Naive thymus-derived CD8-positive, alpha-beta T cell (primary cell): Measurements from ENCODE around the gene RPS29. TPM values are rescaled to one million over a fixed set of nuclear protein-coding genes. Genes with fewer than 3 reads are reported as not detected.

Experiments used
- ATAC-seq, 2 donors: fragments of 150-1000 bp; cut with Tn5 transposase in 1 of 2; sonication (Bioruptor Pico), chemical (Tn5 transposase) in 1 of 2; 1 replicate in 1 of 2; 2 replicates in 1 of 2; pipeline ENCODE4 v1.10.0; 2021; ENCODE audit warnings: mild to moderate bottlenecking in 2 of 2, moderate library complexity in 2 of 2
- POLR2A ChIA-PET: fragments of 350-600 bp; sonication (Branson Sonifier 250); formaldehyde crosslinking; loops from one replicate; lab custom pipeline; 2021; ENCODE audit warnings: antibody characterized with exemption; lab: Charles Lee
- DNase-seq, 10 donors: peaks; one replicate each; pipeline versions ENCODE4 v3.0.0 to v3.0.0-alpha.2; 2020 to 2022
- H3K27ac Mint-ChIP-seq, 10 donors: one replicate each; pipeline ENCODE4 v1.8.0; 2020 to 2022; ENCODE audit warnings: mild to moderate bottlenecking in 10 of 10, mixed read lengths in 10 of 10, moderate library complexity in 4 of 10, inconsistent platforms in 1 of 10
- H3K27me3 Mint-ChIP-seq, 5 donors: one replicate each; pipeline ENCODE4 v1.8.0; 2021 to 2022; ENCODE audit warnings: mixed read lengths in 5 of 5
- H3K36me3 Mint-ChIP-seq, 3 donors: one replicate each; pipeline ENCODE4 v1.8.0; 2020 to 2022; ENCODE audit warnings: mixed read lengths in 3 of 3, mild to moderate bottlenecking in 2 of 3, inconsistent platforms in 1 of 3
- H3K4me1 Mint-ChIP-seq, 4 donors: one replicate each; pipeline ENCODE4 v1.8.0; 2021 to 2022; ENCODE audit warnings: mixed read lengths in 4 of 4
- H3K4me3 Mint-ChIP-seq, 10 donors: one replicate each; pipeline ENCODE4 v1.8.0; 2020 to 2022; ENCODE audit warnings: mild to moderate bottlenecking in 10 of 10, mixed read lengths in 10 of 10, moderate library complexity in 6 of 10, inconsistent platforms in 1 of 10
- H3K9me3 Mint-ChIP-seq, 9 donors: one replicate each; pipeline ENCODE4 v1.8.0; 2020 to 2022; ENCODE audit warnings: mixed read lengths in 9 of 9, mild to moderate bottlenecking in 3 of 9, inconsistent platforms in 1 of 9, moderate library complexity in 1 of 9
- polyA plus RNA-seq, 3 donors: library from polyadenylated mRNA; unstranded; fragments of 300-500 nt; fragmentation: Illumina TruSeq; gene quantifications; one replicate each; pipeline ENCODE4 v1.2.3, GENCODE V29; 2021
- total RNA-seq, 8 experiments: library from RNA in 2 of 8; stranded (reverse) in 2 of 8; gene quantifications; one replicate each; pipeline ENCODE4 v1.2.3 and lab custom pipeline; 2021 to 2026

Gene RPS29
- total RNA-seq (1,000 to 10,000 TPM; 2,453 to 3,084 TPM), polyA plus RNA-seq (over 10,000 TPM; 11,853 to 13,490 (median 12,998) TPM), total RNA-seq (lab: John Stamatoyannopoulos, UW) (626 to 1,047 (median 816) reads per million in 6 experiments)

- Mint-ChIP-seq H3K27me3 (peaks cover 0 to 9% (median 0%) of the 10 kb centered on the region in 5 donors), H3K27ac (peak within 1 kb of the TSS; percentile 97 to 100 (median 99)), H3K4me1 (peaks cover 21 to 55% (median 46%) of the 10 kb centered on the region in 4 donors), H3K9me3 (peaks cover 0 to 6% (median 0%) of the 10 kb centered on the region in 9 donors), H3K4me3 (peak within 1 kb of the TSS; percentile 89 to 99 (median 94)), H3K36me3 (peaks cover 5 to 52% (median 19%) of the 10 kb centered on the region in 3 donors)
- DNase-seq (peak; percentile 87 to 99 (median 98)), ATAC-seq (peak; percentile 85 to 87)
- POLR2A ChIA-PET: interaction anchor here (0.6 to 4.8 kb wide), 25 partner anchors 8 to 1509 kb away, joined by 3 to 112 read pairs (median 4); partner anchors contain the start of genes DNAAF2, KLHDC2, LRR1 and MGAT2
These were observed at the start of gene RPS29 for GRCh38 chr14:49585803-49586672. TSS of gene RPS29 (minus strand) at chr14:49586380. CDS start at chr14:49586346, 34 bp downstream.

GRCh38 chr14:49634547-49635334 lies 48.6 kb upstream of the RPS29 start, which contains the start of gene DNAAF2:
TSS of gene DNAAF2 (minus strand) at chr14:49635244. CDS start at chr14:49635149, 95 bp downstream.
- peaks cover 0 to 30% (median 2%) of the 10 kb centered on the region in 3 donors for H3K36me3 Mint-ChIP-seq
- H3K4me3 Mint-ChIP-seq: peak within 1 kb of the TSS; percentile 92 to 99 (median 97)
- DNase-seq: peak in 9 of 10 donors; percentile 51 to 85 (median 66)
- no peaks in the 10 kb centered on the region for H3K9me3 Mint-ChIP-seq
- peak within 1 kb of the TSS; percentile 94 to 99 (median 98) for H3K27ac Mint-ChIP-seq
- peak; percentile 46 to 53 for ATAC-seq
- no peaks in the 10 kb centered on the region for H3K27me3 Mint-ChIP-seq
- POLR2A ChIA-PET: interaction anchor here (0.9 to 6.3 kb wide), 22 partner anchors 8 to 897 kb away, joined by 3 to 203 read pairs (median 4); partner anchors contain the start of genes KLHDC1, KLHDC2, LRR1 and MGAT2
- peaks cover 18 to 68% (median 60%) of the 10 kb centered on the region in 4 donors for H3K4me1 Mint-ChIP-seq

GRCh38 chr14:49633640-49634546 lies 47.7 kb upstream of the RPS29 start:
- no peaks in the 10 kb centered on the region for H3K27me3 Mint-ChIP-seq
- H3K4me1 Mint-ChIP-seq: peaks cover 15 to 65% (median 56%) of the 10 kb centered on the region in 4 donors

GRCh38 chr14:49623941-49624839 lies 38.0 kb upstream of the RPS29 start:
- Mint-ChIP-seq H3K9me3 (no peaks in the 10 kb centered on the region), H3K4me1 (peaks cover 15 to 65% (median 47%) of the 10 kb centered on the region in 4 donors), H3K36me3 (peaks cover 0 to 20% (median 0%) of the 10 kb centered on the region in 3 donors), H3K27ac (peak overlapping the region; percentile 43 to 99 (median 77)), H3K27me3 (no peaks in the 10 kb centered on the region), H3K4me3 (peak overlapping the region; percentile 22 to 99 (median 61))
- POLR2A ChIA-PET: interaction anchor here (0.6 to 5.3 kb wide), 7 partner anchors 9 to 269 kb away, joined by 3 to 203 read pairs (median 6); partner anchors contain the start of genes DNAAF2, KLHDC2 and RPS29
- DNase-seq: peak in 1 of 10 donors; percentile 17
- no peak for ATAC-seq

More at GRCh38 chr14:49633640-49634546, 47.7 kb upstream of the RPS29 start:
- peak; percentile 90 to 97 (median 94) for DNase-seq
- POLR2A ChIA-PET: interaction anchor here (0.9 to 6.3 kb wide), 20 partner anchors 9 to 898 kb away, joined by 3 to 203 read pairs (median 4); partner anchors contain the start of genes KLHDC1, KLHDC2, LRR1 and MGAT2
- peak; percentile 78 to 82 for ATAC-seq
- Mint-ChIP-seq H3K36me3 (peaks cover 0 to 24% (median 2%) of the 10 kb centered on the region in 3 donors), H3K9me3 (no peaks in the 10 kb centered on the region), H3K4me3 (peak overlapping the region; percentile 92 to 99 (median 96)), H3K27ac (peak overlapping the region; percentile 90 to 98 (median 93))

- POLR2A ChIA-PET: interaction anchor here (0.7 to 5.3 kb wide), 5 partner anchors 10 to 691 kb away, joined by 3 to 203 read pairs (median 6); partner anchors contain the start of genes DNAAF2, KLHDC2 and RPS29
- Mint-ChIP-seq H3K4me3 (peak overlapping the region; percentile 19 to 99 (median 61)), H3K4me1 (peaks cover 18 to 68% (median 50%) of the 10 kb centered on the region in 4 donors), H3K36me3 (peaks cover 0 to 28% (median 4%) of the 10 kb centered on the region in 3 donors), H3K27ac (peak overlapping the region in 9 of 10 donors; percentile 32 to 99 (median 79)), H3K27me3 (no peaks in the 10 kb centered on the region), H3K9me3 (no peaks in the 10 kb centered on the region)
- ATAC-seq (no peak), DNase-seq (no peak)
These were observed 37.2 kb upstream of the RPS29 start for GRCh38 chr14:49623387-49623786.

- peaks cover 0 to 38% (median 6%) of the 10 kb centered on the region in 3 donors for H3K36me3 Mint-ChIP-seq
- peak overlapping the region; percentile 93 to 99 (median 98) for H3K4me3 Mint-ChIP-seq
- H3K9me3 Mint-ChIP-seq: no peaks in the 10 kb centered on the region
- no peak for ATAC-seq
- DNase-seq: no peak
- peak overlapping the region; percentile 87 to 99 (median 94) for H3K27ac Mint-ChIP-seq
- H3K4me1 Mint-ChIP-seq: peaks cover 21 to 70% (median 57%) of the 10 kb centered on the region in 4 donors
- H3K27me3 Mint-ChIP-seq: no peaks in the 10 kb centered on the region
- POLR2A ChIA-PET: interaction anchor here (0.9 to 5.3 kb wide), 6 partner anchors 11 to 240 kb away, joined by 3 to 203 read pairs (median 44); partner anchors contain the start of genes DNAAF2, LRR1 and RPS29
These were observed 35.9 kb upstream of the RPS29 start for GRCh38 chr14:49622022-49622607.

GRCh38 chr14:49621114-49621881 lies 35.1 kb upstream of the RPS29 start:
- Mint-ChIP-seq H3K27ac (peak overlapping the region; percentile 87 to 99 (median 99)), H3K4me1 (peaks cover 21 to 68% (median 54%) of the 10 kb centered on the region in 4 donors), H3K27me3 (no peaks in the 10 kb centered on the region), H3K9me3 (no peaks in the 10 kb centered on the region), H3K4me3 (peak overlapping the region; percentile 93 to 99 (median 98)), H3K36me3 (peaks cover 0 to 42% (median 6%) of the 10 kb centered on the region in 3 donors)
- DNase-seq (peak in 5 of 10 donors; percentile 14 to 67 (median 51)), ATAC-seq (peak in 1 of 2 donors; percentile 9)
- POLR2A ChIA-PET: interaction anchor here (0.7 to 5.3 kb wide), 25 partner anchors 7 to 1209 kb away, joined by 3 to 203 read pairs (median 8); partner anchors contain the start of genes ARF6, DNAAF2, KLHDC1 and KLHDC2

GRCh38 chr14:49620182-49621113 lies 34.3 kb upstream of the RPS29 start, which contains the start of the genes MGAT2 and RPL36AL:
TSS of gene MGAT2 (plus strand) at chr14:49620799. CDS start at chr14:49621269, 470 bp downstream.
TSS of gene RPL36AL (minus strand) at chr14:49620626. CDS start at chr14:49619104, 1,522 bp downstream.
- peak within 1 kb of the TSS; percentile 93 to 99 (median 98) for H3K4me3 Mint-ChIP-seq
- peaks cover 18 to 65% (median 51%) of the 10 kb centered on the region in 4 donors for H3K4me1 Mint-ChIP-seq
- peak within 1 kb of the TSS; percentile 97 to 99 (median 99) for H3K27ac Mint-ChIP-seq
- ATAC-seq (peak; percentile 84 to 86), DNase-seq (peak; percentile 82 to 98 (median 92))
- peaks cover 0 to 40% (median 6%) of the 10 kb centered on the region in 3 donors for H3K36me3 Mint-ChIP-seq
- no peaks in the 10 kb centered on the region for H3K27me3 Mint-ChIP-seq
- no peaks in the 10 kb centered on the region for H3K9me3 Mint-ChIP-seq
- POLR2A ChIA-PET: interaction anchor here (0.5 to 5.3 kb wide), 31 partner anchors 8 to 1210 kb away, joined by 3 to 203 read pairs (median 6); partner anchors contain the start of genes ARF6, DNAAF2, KLHDC1 and KLHDC2
